ENCODE measurements around the gene ERAP2. TPM values are rescaled to one million over a fixed set of nuclear protein-coding genes. Genes with fewer than 3 reads are reported as not detected.

ERAP2 gene
- total RNA-seq, result 6.6 TPM

GRCh38 chr5:96876292-96876850, at the start of gene ERAP2:
ERAP2 (plus strand) TSS chr5:96876500; CDS start chr5:96879686, 3,186 bp downstream.

GRCh38 chr5:96935559-96936430, 59.5 kb downstream of the ERAP2 start, which contains the start of gene LNPEP:
LNPEP (plus strand) TSS chr5:96936080; CDS start chr5:96936156, 76 bp downstream.

Small RNAs within 50 kb of the gene (small RNA-seq; reads per million reads assigned to genes)
- not detected for gene RF00019 (ENCODE audit: low replicate concordance)

Other genes starting within 250 kb of the ERAP2 start
- gene CAST, start 214.1 kb upstream of the ERAP2 start, total RNA-seq, result 27.2 TPM
- gene ERAP1, start 68.6 kb upstream of the ERAP2 start, total RNA-seq, result 25.0 TPM
- gene LNPEP, start 59.6 kb downstream of the ERAP2 start, total RNA-seq, result 74.5 TPM